Stimulated activated CD8-positive, alpha-beta memory T cell treated with anti-CD3 and anti-CD28 coated beads, Interleukin-4, amount 100 ng/mL, for 4 hours (primary cell): ENCODE measurements around the gene LRRC31.
A peak's percentile ranks its signal among the peaks of the same experiment; 100 is the strongest.

Experiments
- DNase-seq, 2 donors: peaks; one replicate each; pipeline ENCODE4 v3.0.0-alpha.2; 2020; ENCODE audit warnings: low read depth in 2 of 2, low spot score in 1 of 2

The LRRC31 gene

GRCh38 chr3:169869484-169870220, at the start of gene LRRC31:
TSS of gene LRRC31 (minus strand) at chr3:169869935. CDS start at chr3:169869807, 128 bp downstream.
- DNase-seq, result no peak

- DNase-seq, result no peak
Measured at GRCh38 chr3:169914321-169914720, 44.6 kb upstream of the LRRC31 start.

GRCh38 chr3:169913323-169913722, 43.6 kb upstream of the LRRC31 start:
- DNase-seq, result no peak

- DNase-seq, result no peak
Measured at GRCh38 chr3:169911272-169911671, 41.5 kb upstream of the LRRC31 start, which contains the start of gene SAMD7. TSS of gene SAMD7 (plus strand) at chr3:169911572. CDS start at chr3:169919499, 7,927 bp downstream.

DNA sequence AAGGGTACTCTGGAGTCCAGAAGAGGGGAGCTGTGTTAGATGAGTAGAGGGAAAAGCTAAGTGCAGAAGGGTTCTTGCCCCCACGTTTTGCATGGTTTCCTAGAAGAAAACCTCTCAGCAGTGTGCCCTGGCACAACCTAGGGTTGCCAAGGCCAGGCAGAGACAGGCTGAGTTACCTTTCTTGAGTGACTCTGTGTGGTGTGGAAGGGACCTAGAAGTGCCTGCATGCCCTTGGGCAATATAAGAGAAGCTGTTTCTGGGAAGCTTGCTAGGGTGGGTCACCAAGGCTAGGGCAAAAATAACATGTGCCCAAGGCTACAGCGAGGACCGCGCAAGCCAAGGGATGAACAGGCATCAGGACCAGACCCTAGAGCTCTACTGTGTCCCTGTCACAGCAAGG, 38.2 kb upstream of the LRRC31 start:
- no peak for DNase-seq

DNA sequence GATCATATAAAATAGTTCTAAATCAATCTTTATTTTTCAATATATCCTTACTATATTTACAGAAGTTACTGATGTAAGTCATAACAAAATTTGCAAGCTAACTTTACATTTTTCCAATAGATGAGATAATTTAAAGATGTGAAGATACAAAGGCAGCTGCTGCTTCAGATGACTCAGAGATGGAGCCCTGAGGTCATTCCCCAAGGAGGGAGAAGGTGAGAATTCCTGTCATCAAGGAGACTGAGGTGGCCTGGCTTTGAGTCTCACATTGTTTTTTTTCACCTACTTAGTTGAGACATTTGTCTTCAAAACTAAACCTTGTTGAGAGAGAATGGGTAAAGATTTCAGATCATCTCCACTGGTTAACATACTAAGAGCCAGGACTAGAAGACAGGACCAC, 37.7 kb upstream of the LRRC31 start:
- no peak for DNase-seq

DNA sequence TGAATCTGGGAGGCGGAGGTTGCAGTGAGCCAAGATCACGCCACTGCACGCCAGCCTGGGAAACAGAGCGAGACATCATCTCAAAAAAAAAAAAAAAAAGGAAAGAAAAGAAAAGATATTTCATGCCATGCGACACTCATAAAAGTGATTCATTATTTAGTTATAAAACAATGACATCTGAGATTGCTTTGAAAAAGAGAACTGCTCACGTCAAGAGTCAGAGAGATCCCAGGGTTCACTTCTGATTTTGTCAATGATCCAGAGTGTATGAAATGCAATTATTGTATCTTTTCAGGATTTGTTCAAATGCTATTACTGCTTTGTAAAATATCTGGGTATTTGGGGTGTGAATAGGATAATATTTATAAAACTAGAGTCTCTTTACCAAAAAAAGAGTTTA, 35.7 kb upstream of the LRRC31 start:
- DNase-seq, result no peak

GRCh38 chr3:169901453-169901852, 31.7 kb upstream of the LRRC31 start:
- DNase-seq, result no peak

GRCh38 chr3:169897284-169897683, 27.5 kb upstream of the LRRC31 start:
- DNase-seq, result no peak

GRCh38 chr3:169895072-169895471, 25.3 kb upstream of the LRRC31 start:
- DNase-seq, result no peak

- no peak for DNase-seq
Measured at GRCh38 chr3:169894110-169894509, 24.4 kb upstream of the LRRC31 start.

DNA sequence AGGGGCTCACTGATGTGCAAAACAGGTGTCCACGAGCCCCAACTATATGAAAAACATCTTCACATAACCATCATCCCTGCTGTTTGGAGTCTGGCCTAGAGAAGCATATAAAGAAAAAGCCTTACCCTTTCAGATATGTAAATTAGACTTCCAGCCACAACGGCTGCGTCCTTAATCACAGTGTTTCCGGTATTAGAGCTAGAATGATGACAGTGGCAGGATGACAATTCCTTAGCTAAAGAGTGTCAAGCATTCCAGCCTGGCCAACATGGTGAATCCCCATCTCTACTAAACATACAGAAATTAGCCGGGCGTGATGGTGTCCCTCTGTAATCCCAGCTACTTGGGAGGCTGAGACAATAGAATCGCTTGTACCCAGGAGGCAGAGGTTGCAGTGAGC, 22.2 kb upstream of the LRRC31 start:
- DNase-seq, result no peak

DNA sequence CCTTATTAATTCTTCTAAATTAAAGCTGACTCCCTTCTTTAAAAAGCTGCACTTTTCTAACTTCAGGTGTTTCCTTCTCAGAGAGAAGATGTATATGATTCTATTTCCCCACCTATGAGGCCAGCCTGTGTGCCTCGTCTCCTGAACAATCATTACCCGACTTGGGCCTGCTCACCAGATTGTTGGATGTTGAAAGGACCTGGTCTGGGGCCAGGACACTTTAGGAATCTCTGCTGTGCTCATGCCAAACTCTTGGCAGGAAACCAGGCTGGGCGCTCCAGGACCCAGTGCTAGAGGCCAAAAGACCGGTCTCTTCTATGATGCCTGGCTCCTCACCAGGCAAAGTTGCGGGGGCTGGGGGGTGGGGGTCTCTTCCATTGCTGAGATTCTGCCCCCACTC, 16.9 kb upstream of the LRRC31 start:
- DNase-seq, result no peak

DNA sequence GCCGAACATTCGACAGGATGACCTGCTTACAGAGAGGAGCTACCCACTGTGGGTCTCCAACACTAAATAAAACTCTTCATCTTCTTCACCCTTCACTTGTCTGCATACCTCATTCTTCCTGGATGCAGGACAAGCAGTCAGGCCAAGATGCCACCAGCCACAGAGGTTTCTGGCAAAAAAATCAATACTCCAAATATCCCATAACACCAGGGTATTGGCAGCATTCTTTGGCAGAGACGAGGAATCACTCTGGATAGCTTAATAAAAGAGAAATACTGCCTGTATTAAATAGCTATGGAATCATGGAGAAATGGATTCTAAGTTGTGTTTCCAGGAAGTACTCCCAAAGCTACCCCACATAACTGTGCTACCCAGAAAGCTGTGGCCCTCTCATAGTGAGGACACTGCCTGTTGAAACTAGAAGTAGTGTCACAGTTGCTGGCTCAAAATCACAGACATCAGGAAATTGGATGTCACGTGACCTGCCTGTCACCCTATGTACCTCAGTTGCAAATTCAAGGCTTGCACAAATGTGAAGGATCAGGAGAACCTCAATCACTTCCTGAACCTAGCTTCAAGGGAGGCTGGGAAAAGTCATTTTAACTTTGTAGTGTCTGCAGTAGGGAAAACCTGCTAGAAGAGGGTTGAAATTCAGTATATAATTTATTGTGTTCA, 11.0 kb upstream of the LRRC31 start:
- no peak for DNase-seq

GRCh38 chr3:169879845-169880575, 10.3 kb upstream of the LRRC31 start:
- no peak for DNase-seq

GRCh38 chr3:169879013-169879557, 9.3 kb upstream of the LRRC31 start:
- DNase-seq, result no peak

DNA sequence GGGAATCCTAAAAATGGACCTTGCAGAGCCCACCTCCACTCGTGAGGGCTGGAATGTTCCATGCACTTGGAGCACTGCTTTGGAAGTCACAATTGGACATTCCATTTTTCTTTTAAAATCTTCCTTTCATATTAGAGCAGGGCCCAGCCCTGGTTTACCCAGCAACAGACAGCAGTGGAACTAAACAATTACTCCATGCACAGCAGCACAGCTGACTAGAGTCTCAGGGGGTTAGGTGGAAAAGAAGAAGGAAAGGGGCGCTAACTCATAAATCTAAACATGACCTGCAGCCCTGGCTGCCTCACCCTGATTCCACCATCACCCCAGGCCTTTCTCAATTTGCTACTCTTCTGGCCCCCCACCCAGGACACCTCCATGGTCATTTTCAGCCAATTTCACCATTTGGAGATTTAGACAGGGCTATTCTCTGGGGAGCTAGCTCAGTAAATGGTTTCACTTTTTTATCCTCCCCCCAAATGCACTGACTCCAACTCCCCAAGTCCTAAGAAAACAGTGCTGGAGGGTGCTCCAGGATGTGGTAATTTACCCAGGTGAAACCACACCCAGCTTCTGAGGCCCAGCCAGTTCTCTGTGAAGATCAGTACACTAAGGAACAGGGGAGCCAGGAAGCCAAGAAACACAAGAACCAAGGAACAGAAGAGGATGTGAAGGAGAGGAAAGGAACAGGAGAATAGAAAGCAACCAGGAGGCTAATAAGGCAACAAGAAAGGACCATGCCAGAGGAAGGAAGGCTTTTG, 1.6 kb upstream of the LRRC31 start:
- no peak for DNase-seq

DNA sequence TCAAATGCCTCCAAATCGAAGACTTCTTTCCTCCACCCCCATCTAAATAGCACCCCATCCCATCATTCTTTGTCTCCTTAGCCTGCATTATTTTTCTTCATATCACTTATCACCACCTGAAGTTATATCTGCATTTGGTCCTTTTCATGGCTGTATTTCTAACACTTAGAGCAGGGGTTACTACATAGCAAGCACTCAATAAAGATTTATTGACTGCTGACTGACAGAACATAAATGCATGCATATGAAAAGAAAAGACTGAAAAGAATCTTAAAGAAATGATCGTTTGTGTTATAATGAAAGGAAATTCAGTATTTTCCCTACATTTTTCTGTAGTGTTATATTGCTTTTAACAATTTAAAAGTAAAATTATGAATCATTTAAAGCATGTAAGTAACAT, 1.4 kb downstream of the LRRC31 start:
- no peak for DNase-seq

DNA sequence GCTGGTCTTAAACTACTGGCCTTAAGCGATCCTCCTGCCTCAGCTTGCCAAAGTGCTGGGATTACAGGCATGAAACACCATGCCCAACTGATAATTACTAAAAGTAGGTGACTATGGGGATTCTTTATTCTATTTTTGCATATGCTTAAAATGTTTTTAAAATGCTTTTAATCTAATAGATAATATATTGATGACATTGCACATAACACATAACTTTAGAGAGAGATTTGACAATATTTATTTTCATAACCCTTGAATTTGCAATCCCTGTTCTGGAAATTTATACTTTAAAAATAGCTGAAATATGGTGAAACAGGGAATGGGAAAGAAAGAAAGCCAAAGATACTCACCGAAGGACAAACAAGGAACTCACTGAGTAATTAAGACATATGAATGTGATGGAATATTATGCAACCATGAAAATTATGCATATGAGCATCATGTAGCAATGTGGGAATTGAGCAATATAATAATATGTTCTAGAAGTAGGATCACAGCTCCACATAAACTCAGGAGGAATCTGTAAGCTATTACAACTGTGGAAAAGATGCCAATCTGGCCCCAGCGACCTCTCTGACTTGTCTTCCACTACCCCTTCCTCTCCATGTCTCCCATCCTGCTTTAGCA, 2.0 kb downstream of the LRRC31 start:
- no peak for DNase-seq

DNA sequence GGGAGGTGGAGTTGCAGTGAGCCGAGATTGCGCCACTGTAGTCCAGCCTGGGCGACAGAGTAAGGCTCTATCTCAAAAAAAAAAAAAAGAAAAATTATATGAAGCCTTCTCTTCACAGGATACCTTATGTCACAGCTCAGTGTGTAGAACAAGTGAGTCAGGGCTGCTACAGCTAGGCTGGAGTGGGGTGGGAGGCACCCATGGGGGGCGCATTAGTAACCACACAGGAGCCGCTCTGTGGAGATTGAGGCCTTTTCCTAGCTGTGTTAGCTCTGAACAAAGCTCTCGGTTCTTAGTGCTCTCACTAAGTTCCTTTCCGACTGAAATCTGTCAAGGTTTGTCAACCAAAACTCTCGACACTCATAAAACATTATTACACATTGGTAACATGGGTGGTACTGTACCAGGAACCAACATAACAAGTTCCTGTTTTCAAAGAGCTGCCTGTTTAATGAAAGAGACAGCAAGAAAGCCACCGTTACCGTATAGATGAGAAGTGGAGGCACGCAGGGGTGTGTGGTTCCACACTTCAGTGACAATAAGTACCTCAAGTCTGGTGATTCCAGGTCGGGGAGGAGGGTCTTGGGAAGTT, 4.5 kb downstream of the LRRC31 start:
- peak in 1 of 2 donors; percentile 9 for DNase-seq
